Non-pigmented ciliary epithelial cell (primary cell): ENCODE data around the gene SLC38A1.
"Not testable (repeated sequence)": the region's sequence is repeated elsewhere in the genome, so short reads cannot be mapped to it uniquely, and the experiment has no call there.

Experiments
- DNase-seq: peaks from one replicate; pipeline ENCODE4 v3.0.0-alpha.2; 2010; ENCODE audit warnings: low read depth

Gene SLC38A1

DNA sequence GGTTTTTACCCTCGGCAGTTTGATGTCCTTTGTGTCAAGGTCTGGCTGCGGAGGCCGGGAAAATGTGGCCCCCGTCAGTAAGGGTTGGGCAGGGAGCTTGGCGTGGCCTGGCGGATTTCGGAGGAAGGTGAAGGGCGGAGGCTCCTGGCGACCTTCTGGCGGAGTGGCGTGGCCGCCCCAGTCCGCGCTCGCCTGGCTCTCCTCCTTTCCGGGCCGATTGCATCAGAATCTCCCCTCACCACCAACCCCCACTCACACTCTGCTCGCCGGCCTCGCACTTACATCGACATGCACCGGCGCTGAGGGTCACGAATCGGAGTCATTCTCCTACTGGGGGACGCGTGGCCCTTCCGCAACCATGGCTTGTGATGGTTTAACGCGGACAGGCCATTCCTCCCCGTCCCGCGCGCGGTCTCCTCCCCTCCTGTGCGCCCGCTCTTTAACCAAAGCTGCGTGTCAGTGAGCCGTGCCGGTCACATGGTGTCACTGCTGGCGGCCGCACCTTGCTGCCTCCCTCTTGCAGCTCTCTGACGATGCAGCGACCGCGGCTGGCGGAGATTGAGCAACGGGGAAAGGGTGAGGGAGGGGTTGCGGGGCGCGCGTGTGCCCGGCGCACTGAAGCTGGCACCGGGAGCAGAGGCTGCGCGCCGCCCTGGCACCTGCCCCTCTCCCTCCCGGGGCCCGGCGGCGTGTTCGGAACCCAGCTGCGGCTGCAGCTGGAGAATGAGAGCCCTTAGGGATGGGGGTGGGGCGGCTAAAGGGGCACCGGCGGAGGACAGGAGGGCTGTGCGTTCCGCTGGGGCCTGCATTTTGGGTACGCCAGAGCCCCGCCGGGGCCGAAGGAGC, at the start of gene SLC38A1:
Gene SLC38A1 (minus strand): TSS at position 461 of the 846 bp plus-strand sequence. CDS start 29,243 bp downstream, outside the sequence.
- DNase-seq = no peak

DNA sequence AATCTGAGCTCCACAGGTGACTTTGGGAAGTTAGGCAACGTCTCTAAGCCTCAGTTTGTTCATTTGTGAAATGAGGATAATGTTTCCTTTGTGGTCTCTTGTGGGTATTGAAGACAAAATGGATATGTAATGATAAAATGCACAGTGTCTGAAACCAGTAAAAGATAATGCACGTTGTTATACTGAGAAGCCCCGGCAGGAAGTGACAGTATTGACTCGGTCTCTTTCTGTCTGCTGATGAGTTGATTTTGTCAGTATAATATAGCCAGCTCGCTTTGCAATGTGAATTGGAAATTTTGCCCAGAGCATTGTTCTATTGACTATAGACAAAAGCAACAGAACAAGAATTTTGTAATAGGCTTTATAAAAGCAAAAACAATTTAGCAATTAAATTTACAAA, 49.2 kb upstream of the SLC38A1 start:
- DNase-seq = no peak

- DNase-seq = no peak
Measured at GRCh38 chr12:46304070-46304469, 35.2 kb upstream of the SLC38A1 start.

DNA sequence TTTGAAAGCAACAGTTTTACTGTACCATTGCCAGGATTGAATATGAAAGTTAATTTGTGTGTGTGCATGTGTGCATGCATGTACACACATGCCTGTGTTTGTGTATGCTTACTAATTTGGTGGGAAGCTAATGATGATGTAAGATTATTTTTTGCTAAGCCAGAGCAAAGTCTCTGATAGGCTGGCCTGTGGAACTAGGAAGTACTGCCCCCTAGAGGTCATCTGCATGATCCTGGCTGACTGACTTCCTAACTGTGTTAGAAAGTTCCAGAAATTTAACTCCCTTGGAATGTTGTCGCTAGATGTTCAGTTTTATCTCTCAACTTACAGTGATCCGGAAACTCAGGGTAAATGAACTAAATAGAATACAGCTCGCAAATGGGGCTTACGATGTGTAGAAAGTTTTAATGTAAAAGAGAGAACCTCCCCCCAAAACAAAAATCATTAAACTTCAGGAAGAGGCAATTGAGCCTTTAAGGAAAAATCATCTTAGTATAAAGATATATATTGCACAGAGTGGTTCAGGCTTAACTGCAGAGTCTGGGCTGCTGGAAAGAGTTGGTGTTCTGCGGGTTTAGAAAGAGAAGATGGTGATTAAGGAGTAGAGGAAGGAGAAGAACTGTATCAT, 34.3 kb upstream of the SLC38A1 start:
- DNase-seq = no peak

- DNase-seq = no peak
Measured at GRCh38 chr12:46300910-46301309, 32.1 kb upstream of the SLC38A1 start.

DNA sequence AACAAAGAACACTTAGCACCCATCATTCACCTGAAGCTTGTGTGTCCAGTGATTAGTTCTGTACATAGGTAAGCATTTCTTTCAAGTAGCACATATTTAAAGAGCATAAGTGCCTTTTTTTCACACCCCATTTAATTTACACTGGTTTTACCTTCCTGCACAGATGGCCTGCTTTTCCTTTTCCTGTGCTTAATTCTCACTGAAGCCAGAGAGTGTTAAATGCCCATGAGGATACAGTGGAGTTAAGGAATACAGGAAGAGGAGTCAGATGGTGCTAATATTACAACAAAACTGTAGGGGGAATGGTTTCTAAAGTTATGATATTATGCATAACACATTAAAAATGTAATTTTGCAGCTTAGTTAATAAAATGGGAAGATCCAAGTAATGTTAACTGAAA, 31.0 kb upstream of the SLC38A1 start:
- no peak for DNase-seq

GRCh38 chr12:46298261-46298660, 29.4 kb upstream of the SLC38A1 start:
- no peak for DNase-seq

DNA sequence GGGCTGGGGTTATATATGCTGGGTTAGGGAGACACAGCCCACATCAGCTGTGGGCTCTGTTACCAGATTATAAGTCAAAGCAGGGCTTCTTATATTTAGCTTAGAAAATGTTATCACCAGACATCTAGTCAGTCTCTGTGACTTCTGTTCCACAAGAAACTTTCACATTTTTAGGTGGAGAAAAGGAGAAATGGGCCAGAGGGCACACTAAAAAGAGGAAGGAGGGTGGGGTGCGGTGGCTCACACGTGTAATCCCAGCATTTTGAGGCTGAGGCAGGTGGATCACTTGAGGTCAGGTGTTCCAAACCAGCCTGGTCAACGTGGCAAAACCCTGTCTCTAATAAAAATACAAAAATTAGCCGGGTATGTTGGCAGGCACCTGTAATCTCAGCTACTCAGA, 28.0 kb upstream of the SLC38A1 start:
- DNase-seq = no peak

DNA sequence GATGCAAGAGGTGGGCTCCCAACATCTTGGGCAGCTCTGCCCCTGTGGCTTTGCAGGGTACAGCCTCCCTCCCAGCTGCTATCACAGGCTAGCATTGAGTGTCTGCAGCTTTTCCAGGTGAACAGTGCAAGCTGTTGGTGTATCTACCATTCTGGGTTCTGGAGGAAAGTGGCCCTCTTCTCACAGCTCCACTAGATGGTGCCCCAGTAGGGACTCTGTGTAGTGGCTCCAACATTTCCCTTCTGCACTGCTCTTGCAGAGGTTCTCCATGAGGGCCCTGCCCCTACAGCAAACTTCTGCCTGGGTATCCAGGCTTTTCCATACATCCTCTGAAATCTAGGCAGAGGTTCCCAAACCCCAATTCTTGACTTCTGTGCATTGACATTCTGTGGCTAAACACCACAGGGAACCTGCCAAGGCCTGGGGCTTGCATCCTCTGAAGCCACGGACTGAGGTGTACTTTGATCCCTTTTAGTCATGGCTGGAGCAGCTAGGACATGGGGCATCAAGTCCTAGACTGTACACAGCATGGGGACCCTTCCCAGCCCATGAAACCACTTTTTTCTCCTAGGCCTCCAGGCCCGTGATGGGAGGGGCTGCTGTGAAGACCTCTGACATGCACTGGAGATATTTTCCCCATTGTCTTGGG, 24.0 kb upstream of the SLC38A1 start:
- no peak for DNase-seq

GRCh38 chr12:46291953-46292352, 23.1 kb upstream of the SLC38A1 start:
- DNase-seq = not testable (repeated sequence)

DNA sequence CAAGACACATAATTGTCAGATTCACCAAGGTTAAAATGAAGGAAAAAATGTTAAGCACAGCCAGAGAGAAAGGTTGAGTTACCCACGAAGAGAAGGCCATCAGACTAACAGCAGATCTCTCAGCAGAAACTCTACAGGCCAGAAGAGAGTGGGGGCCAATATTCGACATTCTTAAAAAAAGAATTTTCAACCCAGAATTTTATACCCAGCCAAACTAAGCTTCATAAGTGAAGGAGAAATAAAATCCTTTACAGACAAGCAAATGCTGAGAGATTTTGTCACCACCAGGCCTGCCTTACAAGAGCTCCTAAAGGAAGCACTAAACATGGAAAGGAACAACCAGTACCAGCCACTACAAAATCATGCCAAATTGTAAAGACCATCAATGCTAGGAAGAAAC, 16.3 kb upstream of the SLC38A1 start:
- DNase-seq = not testable (repeated sequence)

GRCh38 chr12:46282829-46283228, 14.0 kb upstream of the SLC38A1 start:
- DNase-seq = no peak

DNA sequence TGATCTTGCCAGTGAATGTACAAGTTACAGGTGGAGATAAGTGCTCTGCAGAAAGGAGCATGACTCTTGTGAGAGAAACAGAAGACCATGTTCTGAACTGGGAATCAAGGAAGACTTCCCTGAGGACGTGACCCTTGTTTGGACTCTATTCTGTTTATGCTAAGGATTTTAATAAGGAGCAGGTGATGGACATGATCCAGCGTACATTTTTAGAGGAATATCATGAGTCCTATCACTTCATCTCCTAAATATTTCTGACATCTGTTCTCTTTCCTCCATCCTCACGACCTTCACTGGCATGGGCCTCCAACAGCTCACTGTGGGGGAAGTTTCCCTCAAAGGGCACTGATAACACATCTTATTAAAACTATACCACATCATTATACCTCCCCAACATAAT, 7.9 kb upstream of the SLC38A1 start:
- DNase-seq = no peak

- no peak for DNase-seq
Measured at GRCh38 chr12:46271863-46272262, 3.0 kb upstream of the SLC38A1 start.

- DNase-seq = no peak
Measured at GRCh38 chr12:46269429-46270241, 792 bp upstream of the SLC38A1 start.

- no peak for DNase-seq
Measured at GRCh38 chr12:46267825-46268582, 839 bp downstream of the SLC38A1 start.

DNA sequence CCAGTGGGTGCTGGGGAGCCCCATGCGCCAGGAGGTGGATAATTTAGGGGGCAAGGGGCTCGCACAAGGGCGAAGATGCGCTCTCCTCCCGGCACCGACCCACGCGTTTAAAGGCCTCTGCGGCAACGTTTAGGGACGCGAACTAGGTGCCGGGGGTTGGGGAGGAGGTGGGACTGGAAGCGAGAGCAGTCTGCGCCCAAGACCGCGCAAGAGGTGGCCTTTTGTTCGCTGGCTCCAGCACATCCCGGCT, 1.3 kb downstream of the SLC38A1 start:
- no peak for DNase-seq

GRCh38 chr12:46266869-46267574, 1.8 kb downstream of the SLC38A1 start:
- no peak for DNase-seq

DNA sequence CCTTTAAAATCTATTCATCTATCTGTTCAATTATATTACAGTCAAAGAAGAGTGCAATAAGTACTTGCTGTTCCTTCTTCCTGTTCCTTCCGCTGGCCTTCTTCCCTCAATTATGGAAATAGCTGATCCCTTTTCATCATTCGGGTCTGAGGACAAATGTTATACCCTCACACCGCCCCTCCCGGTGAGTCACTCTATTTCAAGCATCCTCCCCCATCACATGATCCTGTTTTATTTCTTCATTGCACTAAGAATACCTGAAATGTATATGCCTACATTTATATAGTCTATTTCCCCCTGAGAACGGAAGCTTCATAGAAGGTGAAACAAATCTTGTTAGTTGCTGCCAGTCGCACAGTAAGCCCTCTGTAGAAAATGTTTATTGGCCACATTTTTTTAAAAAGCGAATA, 2.5 kb downstream of the SLC38A1 start:
- DNase-seq = no peak

DNA sequence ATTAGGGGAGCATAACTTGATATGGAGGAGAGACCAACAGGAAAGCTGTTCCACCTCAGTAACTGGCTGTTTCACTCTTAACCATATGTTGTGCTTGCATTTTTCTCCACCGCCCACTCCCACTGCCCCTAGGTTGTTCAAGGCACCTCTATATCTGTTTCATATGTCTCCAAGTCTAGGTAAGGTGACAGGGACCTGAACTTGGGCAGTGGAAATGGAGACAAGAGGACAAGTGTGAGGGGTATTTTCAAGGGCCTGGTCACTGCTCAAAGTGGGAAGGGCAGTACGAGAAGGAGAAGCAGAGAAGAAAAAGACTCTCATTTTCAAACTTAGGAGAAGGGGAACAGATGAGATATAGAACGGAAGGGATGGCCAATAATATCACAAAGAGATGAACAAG, 3.1 kb downstream of the SLC38A1 start:
- no peak for DNase-seq

GRCh38 chr12:46265102-46265501, 3.7 kb downstream of the SLC38A1 start:
- no peak for DNase-seq
